Nephron (organoid): ENCODE data around the gene KRTAP10-10.
"Not testable (repeated sequence)": the region's sequence is repeated elsewhere in the genome, so short reads cannot be mapped to it uniquely, and the experiment has no call there.

ENCODE experiments used
- H3K27ac Mint-ChIP-seq, 3 experiments: 2 replicates each; pipeline ENCODE4 v1.8.0; 2020; ENCODE audit warnings: mixed read lengths in 3 of 3, mild to moderate bottlenecking in 2 of 3, moderate library complexity in 1 of 3
- H3K27me3 Mint-ChIP-seq: 2 replicates; pipeline ENCODE4 v1.8.0; 2021; ENCODE audit warnings: low read depth, mild to moderate bottlenecking, moderate library complexity, mixed read lengths
- H3K36me3 Mint-ChIP-seq: 2 replicates; pipeline ENCODE4 v1.8.0; 2020; ENCODE audit warnings: low read depth, mixed read lengths
- H3K4me1 Mint-ChIP-seq: 2 replicates; pipeline ENCODE4 v1.8.0; 2020; ENCODE audit warnings: mixed read lengths
- H3K4me3 Mint-ChIP-seq, 3 experiments: 2 replicates each; pipeline ENCODE4 v1.8.0; 2020; ENCODE audit warnings: mild to moderate bottlenecking in 3 of 3, mixed read lengths in 3 of 3, moderate library complexity in 2 of 3
- H3K9me3 Mint-ChIP-seq: 2 replicates; pipeline ENCODE4 v1.8.0; 2020; ENCODE audit warnings: mixed read lengths
- TF ChIP-seq, protein P1 (sequence below), 3 experiments: fragments of 200-600 bp; sonication (generic); IDR thresholded peaks; one replicate each; pipeline ENCODE4 v1.5.0; 2021; ENCODE audit warnings: antibody characterized with exemption in 3 of 3; ENCODE audit not compliant: unreplicated experiment in 3 of 3

Gene KRTAP10-10

DNA sequence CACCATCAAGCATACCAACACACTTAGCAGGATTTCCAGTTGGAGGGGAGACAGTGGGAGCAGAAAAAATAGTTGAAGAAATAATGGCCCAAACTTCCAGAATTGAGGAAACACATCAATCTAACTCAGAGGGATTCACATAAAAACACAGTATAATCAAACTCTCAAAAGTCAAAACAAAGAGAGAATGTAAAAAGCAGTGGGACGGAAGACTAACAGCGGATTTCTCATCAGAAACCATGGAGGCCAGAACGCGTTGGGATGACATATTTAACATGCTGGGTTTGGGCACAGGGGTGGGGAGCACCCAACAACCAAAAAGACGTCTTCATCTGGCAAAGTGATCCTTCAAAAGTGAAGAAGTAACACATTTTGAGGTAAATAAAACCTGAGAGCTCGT, 17.3 kb upstream of the KRTAP10-10 start:
- H3K9me3 Mint-ChIP-seq, result peaks cover 53% of the 10 kb centered on the region
- no peak overlapping the region for H3K27ac Mint-ChIP-seq
- H3K4me3 Mint-ChIP-seq, result no peak overlapping the region
- H3K36me3 Mint-ChIP-seq, result peaks cover 18% of the 10 kb centered on the region
- H3K4me1 Mint-ChIP-seq, result no peaks in the 10 kb centered on the region
- TF ChIP-seq, protein P1, sequence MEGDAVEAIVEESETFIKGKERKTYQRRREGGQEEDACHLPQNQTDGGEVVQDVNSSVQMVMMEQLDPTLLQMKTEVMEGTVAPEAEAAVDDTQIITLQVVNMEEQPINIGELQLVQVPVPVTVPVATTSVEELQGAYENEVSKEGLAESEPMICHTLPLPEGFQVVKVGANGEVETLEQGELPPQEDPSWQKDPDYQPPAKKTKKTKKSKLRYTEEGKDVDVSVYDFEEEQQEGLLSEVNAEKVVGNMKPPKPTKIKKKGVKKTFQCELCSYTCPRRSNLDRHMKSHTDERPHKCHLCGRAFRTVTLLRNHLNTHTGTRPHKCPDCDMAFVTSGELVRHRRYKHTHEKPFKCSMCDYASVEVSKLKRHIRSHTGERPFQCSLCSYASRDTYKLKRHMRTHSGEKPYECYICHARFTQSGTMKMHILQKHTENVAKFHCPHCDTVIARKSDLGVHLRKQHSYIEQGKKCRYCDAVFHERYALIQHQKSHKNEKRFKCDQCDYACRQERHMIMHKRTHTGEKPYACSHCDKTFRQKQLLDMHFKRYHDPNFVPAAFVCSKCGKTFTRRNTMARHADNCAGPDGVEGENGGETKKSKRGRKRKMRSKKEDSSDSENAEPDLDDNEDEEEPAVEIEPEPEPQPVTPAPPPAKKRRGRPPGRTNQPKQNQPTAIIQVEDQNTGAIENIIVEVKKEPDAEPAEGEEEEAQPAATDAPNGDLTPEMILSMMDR (IDR thresholded peaks at IDR 0.05; ENCODE audit: unreplicated experiment in 3 of 3), result no peak
- H3K27me3 Mint-ChIP-seq, result peaks cover 11% of the 10 kb centered on the region

DNA sequence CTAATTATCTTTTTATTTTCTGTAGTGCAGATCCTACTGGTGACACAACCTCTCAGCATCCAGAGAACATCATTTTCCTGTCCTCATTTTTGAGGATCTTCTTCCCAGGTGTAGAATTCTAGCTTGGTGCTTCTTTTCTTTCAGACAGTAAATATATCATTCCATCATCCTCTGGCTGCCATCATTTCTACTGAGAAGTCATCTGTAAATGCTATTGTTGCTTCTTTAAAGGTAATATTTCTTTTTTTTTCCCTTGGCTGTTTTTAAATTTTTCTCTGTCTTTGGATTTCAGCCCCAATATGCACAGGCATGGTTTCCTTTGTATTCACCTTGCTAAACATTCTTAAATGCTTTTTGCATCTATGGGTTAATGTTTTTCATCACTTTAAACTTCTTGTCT, 13.6 kb upstream of the KRTAP10-10 start:
- H3K4me1 Mint-ChIP-seq, result no peaks in the 10 kb centered on the region
- peaks cover 18% of the 10 kb centered on the region for H3K36me3 Mint-ChIP-seq
- TF ChIP-seq, protein P1 (IDR thresholded peaks at IDR 0.05; ENCODE audit: unreplicated experiment in 3 of 3), result no peak
- H3K4me3 Mint-ChIP-seq, result no peak overlapping the region
- no peak overlapping the region for H3K27ac Mint-ChIP-seq
- H3K9me3 Mint-ChIP-seq, result peaks cover 55% of the 10 kb centered on the region
- peaks cover 12% of the 10 kb centered on the region for H3K27me3 Mint-ChIP-seq

DNA sequence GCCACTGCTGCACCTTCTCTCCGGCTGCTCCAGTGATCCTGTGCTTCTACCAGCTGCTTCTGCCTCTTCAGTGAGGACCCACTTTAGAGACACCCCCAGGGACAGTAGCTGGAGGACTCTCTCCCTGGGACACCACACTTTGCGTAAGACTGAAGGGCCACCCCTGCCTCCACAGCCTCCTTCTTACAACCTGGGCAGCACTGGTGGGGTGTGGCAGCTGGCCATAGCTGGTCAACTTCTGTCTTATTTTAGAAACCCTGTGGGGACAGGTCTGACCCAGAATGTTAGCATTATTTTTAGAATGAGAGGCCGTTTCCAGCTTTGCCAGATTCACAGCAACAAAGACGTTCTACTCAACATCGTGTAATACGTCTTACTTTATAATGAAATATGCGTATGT, 11.4 kb upstream of the KRTAP10-10 start:
- no peak overlapping the region for H3K27ac Mint-ChIP-seq
- no peaks in the 10 kb centered on the region for H3K4me1 Mint-ChIP-seq
- peaks cover 23% of the 10 kb centered on the region for H3K36me3 Mint-ChIP-seq
- peaks cover 44% of the 10 kb centered on the region for H3K9me3 Mint-ChIP-seq
- H3K27me3 Mint-ChIP-seq, result peaks cover 18% of the 10 kb centered on the region
- TF ChIP-seq, protein P1 (IDR thresholded peaks at IDR 0.05; ENCODE audit: unreplicated experiment in 3 of 3), result no peak
- H3K4me3 Mint-ChIP-seq, result no peak overlapping the region

DNA sequence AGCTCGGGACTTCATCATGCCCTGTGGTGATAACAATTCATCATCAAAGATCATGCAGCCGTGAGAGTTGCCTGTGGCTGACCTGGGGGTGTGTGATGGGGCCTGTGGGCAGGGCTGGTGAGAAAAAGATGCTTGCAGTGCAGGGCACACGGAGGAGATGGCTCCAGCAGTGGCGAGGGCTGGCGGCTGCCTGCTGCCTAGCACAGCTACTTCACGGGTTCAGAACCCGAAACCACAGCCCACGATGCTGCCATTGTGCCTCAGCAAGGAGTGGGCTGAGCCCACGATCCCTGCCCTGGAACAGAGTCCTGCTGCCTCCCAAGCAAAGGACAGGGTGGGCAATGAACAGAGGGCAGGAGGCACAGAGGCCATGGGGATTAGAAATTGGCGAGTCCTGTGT, 10.9 kb upstream of the KRTAP10-10 start:
- Mint-ChIP-seq H3K27ac (no peak overlapping the region), H3K9me3 (peaks cover 47% of the 10 kb centered on the region), H3K36me3 (peaks cover 26% of the 10 kb centered on the region), H3K4me3 (no peak overlapping the region), H3K27me3 (peaks cover 21% of the 10 kb centered on the region), H3K4me1 (no peaks in the 10 kb centered on the region)
- TF ChIP-seq, protein P1 (IDR thresholded peaks at IDR 0.05; ENCODE audit: unreplicated experiment in 3 of 3), result no peak

DNA sequence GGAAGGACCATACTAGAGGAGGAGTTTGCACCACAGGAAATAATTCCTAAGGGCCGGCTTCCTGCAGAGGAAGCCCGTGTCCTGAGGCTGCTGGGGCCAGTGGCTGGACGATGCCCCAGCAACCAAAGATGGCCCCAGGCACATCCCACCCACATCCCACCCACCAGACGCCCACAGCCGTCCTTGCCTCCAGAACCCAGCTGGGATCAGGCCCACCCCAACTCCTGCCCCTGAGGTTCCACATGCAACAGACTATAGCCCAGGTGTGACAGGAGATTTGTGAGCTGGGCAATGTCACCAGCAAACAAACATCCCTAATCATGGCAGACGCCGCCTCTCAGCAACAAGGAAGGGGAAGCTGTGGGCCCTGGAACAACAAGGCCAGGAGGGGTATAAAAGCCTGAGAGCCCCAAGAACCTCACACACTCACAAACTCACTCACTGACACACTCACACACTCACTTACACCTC, 10.4 kb upstream of the KRTAP10-10 start, which contains the start of gene KRTAP10-9:
Gene KRTAP10-9, plus strand, starts transcription at position 421 of the 471 bp plus-strand sequence. CDS start 79 bp downstream, outside the sequence.
- Mint-ChIP-seq H3K4me1 (no peaks in the 10 kb centered on the region), H3K4me3 (no peak within 1 kb of the TSS), H3K27me3 (peaks cover 21% of the 10 kb centered on the region), H3K9me3 (peaks cover 49% of the 10 kb centered on the region), H3K36me3 (peaks cover 26% of the 10 kb centered on the region), H3K27ac (no peak within 1 kb of the TSS)
- TF ChIP-seq, protein P1 (IDR thresholded peaks at IDR 0.05; ENCODE audit: unreplicated experiment in 3 of 3), result no peak

DNA sequence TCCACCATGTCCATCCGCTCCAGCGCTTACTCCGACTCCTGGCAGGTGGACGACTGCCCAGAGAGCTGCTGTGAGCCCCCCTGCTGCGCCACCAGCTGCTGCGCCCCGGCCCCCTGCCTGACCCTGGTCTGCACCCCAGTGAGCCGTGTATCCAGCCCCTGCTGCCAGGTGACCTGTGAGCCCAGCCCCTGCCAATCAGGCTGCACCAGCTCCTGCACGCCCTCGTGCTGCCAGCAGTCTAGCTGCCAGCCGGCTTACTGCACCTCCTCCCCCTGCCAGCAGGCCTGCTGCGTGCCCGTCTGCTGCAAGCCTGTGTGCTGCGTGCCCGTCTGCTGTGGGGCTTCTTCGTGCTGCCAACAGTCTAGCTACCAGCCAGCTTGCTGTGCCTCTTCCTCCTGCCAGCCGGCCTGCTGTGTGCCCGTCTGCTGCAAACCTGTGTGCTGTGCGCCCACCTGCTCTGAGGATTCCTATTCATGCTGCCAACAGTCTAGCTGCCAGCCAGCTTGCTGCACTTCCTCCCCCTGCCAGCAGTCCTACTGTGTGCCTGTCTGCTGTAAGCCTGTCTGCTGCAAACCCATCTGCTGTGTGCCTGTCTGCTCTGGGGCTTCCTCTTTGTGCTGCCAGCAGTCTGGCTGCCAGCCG, 9.9 kb upstream of the KRTAP10-10 start:
- not testable (repeated sequence) for H3K27ac Mint-ChIP-seq, H3K4me3 Mint-ChIP-seq, H3K4me1 Mint-ChIP-seq
- Mint-ChIP-seq H3K36me3 (peaks cover 26% of the 10 kb centered on the region), H3K9me3 (peaks cover 51% of the 10 kb centered on the region), H3K27me3 (peaks cover 21% of the 10 kb centered on the region)

DNA sequence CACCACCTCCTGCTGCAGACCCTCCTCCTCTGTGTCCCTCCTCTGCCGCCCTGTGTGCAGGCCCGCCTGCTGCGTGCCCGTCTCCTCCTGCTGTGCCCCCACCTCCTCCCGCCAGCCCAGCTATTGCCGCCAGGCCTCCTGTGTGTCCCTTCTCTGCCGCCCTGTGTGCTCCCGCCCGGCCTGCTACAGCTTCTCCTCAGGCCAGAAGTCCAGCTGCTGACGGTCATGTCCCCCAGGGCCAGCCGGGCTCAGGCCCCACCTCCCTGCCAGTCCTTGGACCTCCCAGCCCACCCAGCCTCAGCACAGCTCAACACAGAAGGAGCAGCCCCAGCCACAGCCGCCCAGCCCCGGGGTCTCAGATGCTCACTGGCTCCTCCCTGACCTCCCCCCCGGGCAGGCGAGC, 9.3 kb upstream of the KRTAP10-10 start:
- not testable (repeated sequence) for H3K4me3 Mint-ChIP-seq

More for the DNA sequence above, 9.3 kb upstream of the KRTAP10-10 start:
- Mint-ChIP-seq H3K27me3 (peaks cover 21% of the 10 kb centered on the region), H3K36me3 (peaks cover 26% of the 10 kb centered on the region), H3K9me3 (peaks cover 49% of the 10 kb centered on the region)
- not testable (repeated sequence) for H3K27ac Mint-ChIP-seq, H3K4me1 Mint-ChIP-seq
